ENCODE results near the gene TRPM6. TPM values are rescaled to one million over a fixed set of nuclear protein-coding genes. Genes with fewer than 3 reads are reported as not detected.
"Not testable (repeated sequence)": the region's sequence is repeated elsewhere in the genome, so short reads cannot be mapped to it uniquely, and the experiment has no call there.

The TRPM6 gene, protein sequence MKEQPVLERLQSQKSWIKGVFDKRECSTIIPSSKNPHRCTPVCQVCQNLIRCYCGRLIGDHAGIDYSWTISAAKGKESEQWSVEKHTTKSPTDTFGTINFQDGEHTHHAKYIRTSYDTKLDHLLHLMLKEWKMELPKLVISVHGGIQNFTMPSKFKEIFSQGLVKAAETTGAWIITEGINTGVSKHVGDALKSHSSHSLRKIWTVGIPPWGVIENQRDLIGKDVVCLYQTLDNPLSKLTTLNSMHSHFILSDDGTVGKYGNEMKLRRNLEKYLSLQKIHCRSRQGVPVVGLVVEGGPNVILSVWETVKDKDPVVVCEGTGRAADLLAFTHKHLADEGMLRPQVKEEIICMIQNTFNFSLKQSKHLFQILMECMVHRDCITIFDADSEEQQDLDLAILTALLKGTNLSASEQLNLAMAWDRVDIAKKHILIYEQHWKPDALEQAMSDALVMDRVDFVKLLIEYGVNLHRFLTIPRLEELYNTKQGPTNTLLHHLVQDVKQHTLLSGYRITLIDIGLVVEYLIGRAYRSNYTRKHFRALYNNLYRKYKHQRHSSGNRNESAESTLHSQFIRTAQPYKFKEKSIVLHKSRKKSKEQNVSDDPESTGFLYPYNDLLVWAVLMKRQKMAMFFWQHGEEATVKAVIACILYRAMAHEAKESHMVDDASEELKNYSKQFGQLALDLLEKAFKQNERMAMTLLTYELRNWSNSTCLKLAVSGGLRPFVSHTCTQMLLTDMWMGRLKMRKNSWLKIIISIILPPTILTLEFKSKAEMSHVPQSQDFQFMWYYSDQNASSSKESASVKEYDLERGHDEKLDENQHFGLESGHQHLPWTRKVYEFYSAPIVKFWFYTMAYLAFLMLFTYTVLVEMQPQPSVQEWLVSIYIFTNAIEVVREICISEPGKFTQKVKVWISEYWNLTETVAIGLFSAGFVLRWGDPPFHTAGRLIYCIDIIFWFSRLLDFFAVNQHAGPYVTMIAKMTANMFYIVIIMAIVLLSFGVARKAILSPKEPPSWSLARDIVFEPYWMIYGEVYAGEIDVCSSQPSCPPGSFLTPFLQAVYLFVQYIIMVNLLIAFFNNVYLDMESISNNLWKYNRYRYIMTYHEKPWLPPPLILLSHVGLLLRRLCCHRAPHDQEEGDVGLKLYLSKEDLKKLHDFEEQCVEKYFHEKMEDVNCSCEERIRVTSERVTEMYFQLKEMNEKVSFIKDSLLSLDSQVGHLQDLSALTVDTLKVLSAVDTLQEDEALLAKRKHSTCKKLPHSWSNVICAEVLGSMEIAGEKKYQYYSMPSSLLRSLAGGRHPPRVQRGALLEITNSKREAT (N-terminal part only)
- under 1 TPM; 0.09 to 0.68 (median 0.22) TPM for polyA plus RNA-seq

DNA sequence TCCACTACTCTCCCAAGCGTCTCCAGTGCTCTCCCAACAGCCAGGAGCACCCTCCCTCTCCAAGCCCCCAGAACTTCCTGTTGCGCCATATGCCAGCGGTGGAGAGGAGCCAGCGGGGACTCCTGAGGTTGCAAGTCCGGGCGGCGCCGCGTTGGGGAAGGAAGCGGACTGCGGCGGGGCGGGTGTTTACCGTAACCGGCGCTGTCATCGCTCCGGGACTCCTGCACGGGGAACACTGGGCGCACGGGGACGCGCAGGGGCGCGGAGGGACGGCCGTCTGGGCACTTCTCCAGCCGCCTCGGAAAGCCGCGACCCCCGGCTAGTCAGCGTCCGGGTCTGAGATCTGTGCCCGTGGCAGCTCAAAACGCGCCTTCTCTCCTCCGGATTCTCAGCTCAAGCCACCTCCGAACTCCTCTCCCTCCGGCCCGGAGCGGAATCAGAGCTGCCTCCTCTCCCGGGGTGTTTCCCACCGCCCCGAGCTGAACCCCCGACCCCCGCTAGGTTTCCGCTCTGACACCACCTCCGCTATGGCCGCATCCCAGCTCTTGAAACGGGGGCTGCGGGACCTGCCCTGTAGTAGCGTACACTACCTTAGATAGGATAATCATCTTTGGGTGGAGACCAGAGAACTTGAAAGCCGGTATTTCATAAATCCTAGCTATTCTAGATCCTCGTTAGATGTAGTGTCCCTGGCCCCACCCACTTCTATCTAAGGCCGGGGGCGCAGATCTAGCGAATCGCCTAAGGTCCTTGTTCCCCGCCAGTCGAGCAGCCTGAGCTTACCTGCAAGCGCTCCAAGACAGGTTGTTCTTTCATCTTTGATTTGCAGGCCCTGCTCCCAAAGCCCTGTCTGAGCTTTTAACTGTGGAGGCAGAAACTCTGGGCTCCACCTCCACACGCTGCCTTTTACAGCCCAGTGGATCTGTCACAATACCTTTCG is at the start of gene TRPM6:
TSS of gene TRPM6 (minus strand) at position 881 of the 940 bp plus-strand sequence. CDS start at position 816, 65 bp downstream.
- no peak within 1 kb of the TSS for H3K27ac ChIP-seq (ENCODE audit: low read depth, low read length)
- 1 to 3% (median 3%) methylated on average over 50 to 64 of the region's 64 CpGs for WGBS, 3 donors

DNA sequence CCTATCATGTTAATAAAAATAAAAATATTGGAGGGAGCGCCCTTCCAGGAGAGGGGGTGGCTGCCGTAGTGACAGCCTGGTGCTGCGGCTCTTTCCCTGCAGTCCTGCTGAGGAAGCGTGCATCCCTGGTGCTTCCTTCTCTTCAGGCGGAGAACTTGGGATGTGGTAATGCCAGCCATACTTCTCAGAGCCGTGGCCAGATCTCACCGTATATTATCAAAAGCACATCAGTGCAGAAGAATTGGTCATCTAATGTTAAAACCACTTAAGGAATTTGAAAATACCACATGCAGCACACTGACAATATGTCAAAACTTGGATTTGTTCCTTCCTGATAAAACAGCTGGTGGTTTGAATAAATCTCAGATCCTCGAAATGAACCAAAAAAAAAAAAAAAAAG is 47.3 kb upstream of the TRPM6 start:
- no peak overlapping the region for H3K27ac ChIP-seq (ENCODE audit: low read depth, low read length)
- 74 to 84% (median 77%) methylated on average over 8 of the region's 8 CpGs for WGBS, 3 donors

DNA sequence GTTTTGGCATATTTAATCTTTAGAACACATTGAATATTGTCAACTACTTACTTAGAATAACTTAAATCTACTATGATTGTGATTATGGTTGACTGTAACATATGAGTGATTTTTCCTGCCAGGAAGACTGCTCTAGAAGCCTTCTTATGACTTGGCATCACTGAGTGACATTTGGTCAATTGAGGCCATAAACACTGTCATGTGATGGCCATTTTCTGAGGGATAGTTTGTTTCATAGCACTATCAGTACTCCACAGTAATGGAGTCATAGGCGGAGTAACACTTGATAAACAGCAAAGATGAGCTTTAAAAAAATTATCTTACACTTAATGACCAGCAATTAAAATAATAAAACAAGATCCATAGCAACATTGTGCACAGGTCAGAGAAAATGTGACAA is 34.0 kb upstream of the TRPM6 start:
- 88 to 91% (median 90%) methylated on average over 1 of the region's 1 CpG for WGBS, 3 donors

DNA sequence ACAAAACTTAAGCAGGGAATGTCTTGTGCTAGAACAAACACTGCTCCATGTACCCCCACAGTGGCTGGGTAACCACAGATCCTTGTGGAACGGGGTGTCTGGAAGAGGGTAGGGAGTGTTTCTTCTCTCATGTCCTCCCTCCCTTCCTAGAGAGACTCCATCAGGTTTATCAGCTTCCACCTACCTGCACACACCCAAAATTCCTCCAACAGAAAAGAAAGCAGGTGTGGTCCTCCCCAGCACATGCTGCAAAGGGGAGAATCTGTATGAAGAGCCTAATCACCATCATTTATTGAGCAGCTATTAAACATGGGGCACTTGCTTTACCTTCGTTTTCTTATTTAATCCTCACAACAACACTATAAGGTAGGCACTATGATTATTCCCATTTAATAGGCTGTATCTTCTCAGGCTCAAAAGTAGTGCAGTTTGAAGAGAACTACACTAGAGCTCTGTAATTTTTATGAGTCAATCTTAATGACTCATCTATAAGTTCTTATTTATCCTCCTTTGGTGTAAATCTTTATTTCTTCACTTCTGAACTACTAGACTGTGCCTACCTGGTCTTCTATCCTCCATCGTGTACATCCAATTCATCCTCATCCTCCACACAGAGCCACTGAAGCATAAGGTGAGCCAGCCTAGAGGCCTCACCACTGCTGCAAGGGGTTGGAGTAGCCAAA is 33.4 kb upstream of the TRPM6 start:
- 77 to 86% (median 82%) methylated on average over 3 of the region's 3 CpGs for WGBS, 3 donors
- no peak overlapping the region for H3K27ac ChIP-seq (ENCODE audit: low read depth, low read length)

More for the DNA sequence above, 34.0 kb upstream of the TRPM6 start:
- no peak overlapping the region for H3K27ac ChIP-seq (ENCODE audit: low read depth, low read length)

DNA sequence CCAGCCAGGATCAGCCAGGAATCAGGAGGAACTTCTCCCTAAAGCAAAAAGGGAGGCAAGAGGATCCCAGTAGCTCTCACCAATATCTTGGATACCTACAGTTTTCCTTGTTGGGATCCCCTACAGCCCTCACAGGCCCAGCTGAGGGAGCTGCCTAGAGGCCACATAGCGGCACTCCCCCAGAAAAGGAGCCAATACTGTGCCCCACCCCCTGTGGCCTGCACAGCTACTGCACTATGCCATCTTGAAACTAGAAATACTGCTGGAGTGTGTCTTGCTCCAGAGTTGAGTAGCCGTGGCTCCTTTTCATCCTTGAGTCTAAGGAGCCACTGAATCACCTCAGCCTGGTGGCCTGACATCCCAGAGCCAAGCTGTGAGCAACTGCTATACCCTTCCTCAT is 22.3 kb upstream of the TRPM6 start:
- WGBS, 3 donors: 88 to 94% (median 88%) methylated on average over 2 of the region's 2 CpGs
- no peak overlapping the region for H3K27ac ChIP-seq (ENCODE audit: low read depth, low read length)

DNA sequence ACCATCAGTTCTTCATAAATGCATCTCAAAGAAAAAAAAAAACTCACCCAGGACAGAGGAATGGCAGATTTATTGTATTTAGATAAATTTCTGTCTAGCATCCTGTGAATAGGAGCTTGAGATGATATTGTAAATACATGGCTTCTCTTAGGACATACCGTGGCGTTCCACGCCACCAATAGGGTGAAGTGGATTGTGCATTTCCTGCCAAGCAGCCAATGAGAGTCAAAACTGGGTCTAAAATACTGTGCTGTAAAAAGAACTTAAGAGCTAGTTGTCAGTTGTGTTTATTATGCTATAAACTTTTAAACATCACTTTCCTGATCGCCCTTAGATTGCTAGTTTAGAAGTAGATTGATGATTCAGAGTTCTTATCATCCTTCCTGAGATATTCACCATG is 20.9 kb upstream of the TRPM6 start:
- WGBS, 3 donors: 66 to 81% (median 77%) methylated on average over 4 of the region's 4 CpGs
- H3K27ac ChIP-seq (ENCODE audit: low read depth, low read length): no peak overlapping the region

DNA sequence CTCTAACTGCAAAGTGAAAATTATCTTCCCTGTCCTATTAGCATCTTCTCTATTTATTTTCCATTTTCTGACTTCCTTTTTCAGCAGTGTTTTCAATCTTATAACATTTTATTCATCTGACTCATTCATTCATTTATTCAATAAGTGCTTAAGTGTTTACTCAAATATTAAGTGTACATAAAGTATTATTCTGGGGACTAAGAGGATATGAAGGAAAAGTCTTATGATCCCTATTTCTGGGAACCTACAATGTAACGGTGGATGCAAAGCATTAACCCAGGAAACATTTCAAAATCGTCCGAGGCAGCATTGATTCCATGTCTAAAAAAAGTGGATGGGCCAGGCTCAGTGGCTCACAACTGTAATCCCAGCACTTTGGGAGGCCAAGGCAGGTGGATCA is 19.4 kb upstream of the TRPM6 start:
- no peak overlapping the region for H3K27ac ChIP-seq (ENCODE audit: low read depth, low read length)
- 78 to 84% (median 78%) methylated on average over 3 of the region's 3 CpGs for WGBS, 3 donors

DNA sequence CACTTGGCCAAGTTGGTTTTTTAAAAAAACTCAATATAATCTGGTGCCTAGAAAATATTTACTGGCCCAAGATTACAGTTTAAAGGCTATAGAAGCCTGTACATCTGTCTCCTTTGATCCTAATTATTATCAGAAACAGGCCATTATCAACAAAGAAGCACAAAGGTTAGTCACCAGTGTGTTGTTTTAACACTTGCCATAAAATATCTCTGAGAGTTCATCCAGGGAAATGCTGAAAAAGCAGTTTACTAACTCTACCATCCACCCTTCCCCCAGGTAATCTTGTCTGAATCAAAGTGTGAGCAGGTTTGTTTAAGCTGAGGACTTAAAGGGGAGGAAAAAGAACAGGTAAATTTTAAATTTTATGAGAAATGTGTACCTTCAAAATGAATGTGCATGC is 13.3 kb upstream of the TRPM6 start:
- H3K27ac ChIP-seq (ENCODE audit: low read depth, low read length): no peak overlapping the region

DNA sequence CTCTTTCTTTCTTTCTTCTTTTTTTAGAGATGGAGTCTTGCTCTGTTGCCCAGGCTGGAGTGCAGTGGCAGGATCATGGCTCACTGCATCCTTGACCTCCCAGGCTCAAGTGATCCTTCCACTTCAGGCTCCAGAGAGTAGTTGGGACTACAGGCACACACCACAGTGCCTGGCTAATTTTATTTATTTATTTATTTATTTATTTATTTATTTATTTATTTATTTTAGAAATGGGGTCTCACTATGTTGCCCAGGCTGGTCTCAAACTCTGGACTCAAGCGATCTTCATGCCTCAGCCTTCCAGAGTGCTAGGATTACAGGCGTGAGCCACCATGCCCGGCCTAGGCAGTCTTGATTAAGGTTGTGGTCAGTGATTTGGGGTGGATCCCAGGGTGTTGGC is 728 bp upstream of the TRPM6 start:
- WGBS, 3 donors: 93 to 100% (median 99%) methylated on average over 3 of the region's 3 CpGs
- not testable (repeated sequence) for H3K27ac ChIP-seq (ENCODE audit: low read depth, low read length)

DNA sequence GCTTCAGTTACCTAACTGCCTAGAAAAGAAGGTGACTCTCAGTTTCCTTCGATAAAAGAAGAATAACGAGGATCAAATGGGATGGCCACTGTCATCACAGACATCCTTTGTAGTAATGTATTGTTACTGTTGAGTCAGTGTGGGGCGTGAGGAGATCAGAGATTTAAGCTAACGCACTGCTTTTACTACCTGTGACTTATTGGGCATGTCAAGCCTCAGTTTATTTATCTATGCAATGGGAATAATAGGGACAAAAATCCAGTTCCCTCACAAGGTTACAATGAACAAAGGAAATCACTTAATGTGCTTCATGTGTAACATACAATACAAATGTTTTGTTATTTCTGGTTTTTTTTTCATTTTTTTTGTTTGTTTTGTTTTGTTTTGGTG is 255 bp upstream of the TRPM6 start:
- WGBS, 3 donors: 54 to 78% (median 65%) methylated on average over 4 of the region's 4 CpGs

DNA sequence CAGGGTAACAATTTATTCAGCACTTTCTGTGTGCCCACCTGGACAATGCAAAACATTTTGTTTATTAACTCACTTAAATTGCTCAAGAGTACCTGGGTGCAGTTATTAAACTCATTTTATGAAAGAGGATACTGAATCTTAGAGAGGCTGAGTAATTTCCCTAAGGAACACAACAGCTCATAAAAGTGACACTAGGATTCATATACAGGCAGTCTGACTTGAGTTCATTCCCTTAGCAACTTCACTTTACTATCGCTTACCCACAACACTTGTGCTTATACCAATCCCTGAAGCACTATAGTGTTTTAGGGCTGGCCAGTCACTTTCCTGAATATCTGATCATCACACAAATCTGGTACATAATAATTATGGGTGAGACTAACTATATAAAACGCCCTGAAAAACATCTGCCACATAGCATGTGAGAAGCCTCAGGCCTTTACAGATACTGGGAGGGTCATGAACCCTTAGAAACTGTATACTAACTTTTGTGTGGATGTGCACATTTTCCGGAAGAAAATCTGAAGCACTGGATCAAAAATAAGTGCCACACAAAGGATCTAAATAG is 11.3 kb downstream of the TRPM6 start:
- H3K27ac ChIP-seq (ENCODE audit: low read depth, low read length): no peak overlapping the region
- 70 to 84% (median 76%) methylated on average over 3 of the region's 3 CpGs for WGBS, 3 donors

More for the DNA sequence above, 255 bp upstream of the TRPM6 start:
- no peak overlapping the region for H3K27ac ChIP-seq (ENCODE audit: low read depth, low read length)

DNA sequence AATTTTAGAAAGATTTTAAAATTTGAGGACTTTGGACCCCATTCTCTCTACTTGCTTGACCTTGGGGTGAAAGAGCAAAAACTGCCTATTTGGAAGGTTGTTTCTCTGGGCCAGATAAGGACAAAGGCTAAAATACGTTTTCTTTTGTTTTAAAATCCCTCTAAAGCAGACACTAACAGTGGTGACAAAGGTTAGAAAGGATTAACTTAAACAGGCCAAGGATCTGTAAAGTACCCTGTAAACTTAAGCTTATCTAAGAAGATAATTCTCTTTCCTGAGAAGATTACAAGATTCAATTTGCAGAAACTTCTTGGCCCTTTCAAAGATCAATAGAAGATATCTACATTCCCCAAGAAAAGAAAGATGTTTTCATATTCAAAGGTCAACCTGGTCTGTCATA is 12.1 kb downstream of the TRPM6 start:
- WGBS, 3 donors: 48 to 80% (median 53%) methylated on average over 1 of the region's 1 CpG
- no peak overlapping the region for H3K27ac ChIP-seq (ENCODE audit: low read depth, low read length)

DNA sequence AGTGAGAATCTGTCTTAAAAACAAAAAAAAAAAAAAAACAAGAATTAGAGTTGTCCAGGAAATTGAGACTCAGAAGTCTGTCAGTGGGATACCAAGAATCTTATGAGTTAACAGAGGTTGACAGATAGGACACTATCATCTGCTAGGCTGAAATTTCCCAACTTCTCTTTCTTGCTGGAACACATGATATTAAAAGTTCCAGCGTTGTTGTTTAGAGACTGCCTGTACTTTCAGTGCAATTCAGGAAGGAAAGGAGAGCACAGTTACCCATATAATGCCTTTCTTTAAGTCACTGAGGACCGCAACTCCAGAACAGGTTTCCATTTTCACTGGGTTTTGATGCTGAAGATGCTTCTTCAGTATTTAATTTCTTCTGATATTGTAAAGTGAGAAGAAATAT is 13.5 kb downstream of the TRPM6 start:
- 52 to 87% (median 55%) methylated on average over 2 of the region's 2 CpGs for WGBS, 3 donors
- no peak overlapping the region for H3K27ac ChIP-seq (ENCODE audit: low read depth, low read length)

DNA sequence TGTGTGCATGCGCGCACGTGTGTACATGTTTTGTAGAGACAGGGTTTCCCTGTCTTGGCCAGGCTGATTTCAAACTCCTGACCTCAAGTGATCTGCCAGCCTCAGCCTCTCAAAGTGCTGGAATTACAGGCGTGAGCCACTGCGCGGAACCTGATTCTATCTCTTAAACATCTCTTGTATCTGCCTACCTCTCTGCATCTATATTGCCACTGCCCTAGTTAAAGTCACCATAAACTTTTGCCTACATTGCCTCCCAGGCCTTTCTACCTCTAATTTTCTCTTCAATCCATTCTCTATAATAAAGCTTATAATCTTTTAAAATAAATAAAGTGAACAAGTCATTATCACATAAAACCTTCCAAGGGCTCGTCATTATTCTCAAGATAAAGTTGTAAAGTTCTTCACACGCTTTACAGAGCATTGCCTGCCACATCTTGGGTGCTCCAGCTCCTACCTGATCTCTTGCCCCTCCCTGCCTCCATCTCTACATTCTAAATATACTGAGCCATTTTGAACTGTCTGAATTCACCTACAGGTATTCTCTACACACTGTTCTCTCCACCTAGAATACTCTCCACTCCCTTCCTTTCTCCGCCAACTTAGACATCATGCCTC is 15.0 kb downstream of the TRPM6 start:
- no peak overlapping the region for H3K27ac ChIP-seq (ENCODE audit: low read depth, low read length)
- WGBS, 3 donors: 85 to 89% (median 87%) methylated on average over 9 of the region's 9 CpGs

DNA sequence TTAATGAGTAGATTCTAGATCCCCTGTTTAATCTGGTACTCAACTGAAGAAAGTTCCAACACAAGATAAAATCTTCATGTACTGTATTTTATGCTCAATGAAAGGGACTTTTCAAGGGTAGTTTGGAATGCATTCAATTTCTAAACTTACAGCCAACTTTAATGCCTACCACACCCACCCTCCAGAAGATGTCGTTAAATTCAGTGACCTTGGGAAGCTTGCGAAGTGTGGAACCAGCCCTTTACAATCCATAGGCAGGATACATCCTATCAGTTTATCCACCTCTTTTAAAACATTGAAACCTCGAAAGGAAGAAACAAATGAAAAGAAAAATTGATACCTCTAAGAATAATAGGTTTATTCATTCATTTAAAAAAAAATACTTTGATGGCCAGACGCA is 20.2 kb downstream of the TRPM6 start:
- H3K27ac ChIP-seq (ENCODE audit: low read depth, low read length): no peak overlapping the region
- WGBS, 3 donors: 78 to 88% (median 79%) methylated on average over 4 of the region's 4 CpGs

DNA sequence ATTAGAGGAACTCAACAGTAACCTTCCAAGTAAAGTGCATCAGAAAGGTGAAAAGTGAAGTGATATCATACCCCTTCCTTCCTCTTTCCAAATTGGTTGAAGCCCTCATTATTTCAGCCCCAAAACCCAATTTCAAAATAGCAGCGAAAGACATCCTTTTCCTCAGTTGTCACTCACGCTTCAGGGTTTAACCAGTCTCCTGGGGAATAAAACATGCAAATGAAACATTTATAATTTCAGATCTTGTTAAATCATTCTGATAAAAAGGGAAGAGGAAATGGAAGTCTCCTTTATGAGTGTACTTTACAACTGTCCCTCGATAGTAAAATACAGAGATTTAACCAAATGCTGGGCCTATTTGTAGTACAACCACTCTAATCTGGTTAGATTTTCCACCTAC is 22.5 kb downstream of the TRPM6 start:
- WGBS, 3 donors: 32 to 79% (median 34%) methylated on average over 3 of the region's 3 CpGs
- no peak overlapping the region for H3K27ac ChIP-seq (ENCODE audit: low read depth, low read length)

Measured in adipose tissue (tissue), 3 donors.